GM06990 (cell line): Measurements from ENCODE around the gene CORO2A.

ENCODE experiments used
- DNase-seq: peaks from one replicate; pipeline ENCODE4 v3.0.0-alpha.2; 2011; ENCODE audit not compliant: insufficient read length; ENCODE audit errors: extremely low read depth
- H3K27me3 ChIP-seq: replicated peaks from 2 replicates; pipeline ENCODE4 v1.6.0; 2011; ENCODE audit warnings: low read length; ENCODE audit not compliant: control insufficient read depth, insufficient read depth
- H3K36me3 ChIP-seq: 2 replicates; pipeline ENCODE4 v1.5.1; 2011; ENCODE audit warnings: low read length; ENCODE audit not compliant: control insufficient read depth, insufficient read depth
- H3K4me3 ChIP-seq: replicated peaks from 2 replicates; pipeline ENCODE4 v1.5.1; 2011; ENCODE audit warnings: low read depth, mild to moderate bottlenecking, control low read depth, low read length
- TF ChIP-seq, protein P1 (sequence below): IDR thresholded peaks from 2 replicates; pipeline ENCODE4 v1.5.1; 2011; ENCODE audit warnings: low read length, control low read depth, mild to moderate bottlenecking, inconsistent platforms; ENCODE audit not compliant: insufficient read depth, poor library complexity, severe bottlenecking

The CORO2A gene

DNA sequence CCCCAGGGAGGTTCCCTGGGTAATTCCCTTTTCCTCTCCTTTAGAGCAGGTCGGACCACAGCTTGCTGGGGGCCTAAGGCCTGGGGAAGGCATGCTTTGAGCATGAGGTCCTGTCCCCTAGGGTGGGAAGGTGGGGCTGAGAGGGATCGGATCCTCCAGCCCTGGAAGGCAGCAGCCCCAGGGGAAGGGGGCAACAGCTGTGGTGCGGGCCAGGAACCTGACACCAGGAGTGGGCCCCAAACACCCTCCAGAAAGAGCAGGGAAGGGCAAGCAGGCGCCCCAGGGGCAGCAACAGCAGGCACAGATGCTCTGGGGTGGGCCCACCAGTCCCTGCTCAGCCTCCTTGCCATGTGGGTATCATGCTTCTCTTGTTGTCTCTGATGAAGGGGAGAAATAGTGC, 3.2 kb upstream of the CORO2A start:
- DNase-seq, result no peak
- H3K4me3 ChIP-seq, result no peak overlapping the region
- no peaks in the 10 kb centered on the region for H3K36me3 ChIP-seq
- TF ChIP-seq, protein P1, sequence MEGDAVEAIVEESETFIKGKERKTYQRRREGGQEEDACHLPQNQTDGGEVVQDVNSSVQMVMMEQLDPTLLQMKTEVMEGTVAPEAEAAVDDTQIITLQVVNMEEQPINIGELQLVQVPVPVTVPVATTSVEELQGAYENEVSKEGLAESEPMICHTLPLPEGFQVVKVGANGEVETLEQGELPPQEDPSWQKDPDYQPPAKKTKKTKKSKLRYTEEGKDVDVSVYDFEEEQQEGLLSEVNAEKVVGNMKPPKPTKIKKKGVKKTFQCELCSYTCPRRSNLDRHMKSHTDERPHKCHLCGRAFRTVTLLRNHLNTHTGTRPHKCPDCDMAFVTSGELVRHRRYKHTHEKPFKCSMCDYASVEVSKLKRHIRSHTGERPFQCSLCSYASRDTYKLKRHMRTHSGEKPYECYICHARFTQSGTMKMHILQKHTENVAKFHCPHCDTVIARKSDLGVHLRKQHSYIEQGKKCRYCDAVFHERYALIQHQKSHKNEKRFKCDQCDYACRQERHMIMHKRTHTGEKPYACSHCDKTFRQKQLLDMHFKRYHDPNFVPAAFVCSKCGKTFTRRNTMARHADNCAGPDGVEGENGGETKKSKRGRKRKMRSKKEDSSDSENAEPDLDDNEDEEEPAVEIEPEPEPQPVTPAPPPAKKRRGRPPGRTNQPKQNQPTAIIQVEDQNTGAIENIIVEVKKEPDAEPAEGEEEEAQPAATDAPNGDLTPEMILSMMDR, result no peak
- no peaks in the 10 kb centered on the region for H3K27me3 ChIP-seq

DNA sequence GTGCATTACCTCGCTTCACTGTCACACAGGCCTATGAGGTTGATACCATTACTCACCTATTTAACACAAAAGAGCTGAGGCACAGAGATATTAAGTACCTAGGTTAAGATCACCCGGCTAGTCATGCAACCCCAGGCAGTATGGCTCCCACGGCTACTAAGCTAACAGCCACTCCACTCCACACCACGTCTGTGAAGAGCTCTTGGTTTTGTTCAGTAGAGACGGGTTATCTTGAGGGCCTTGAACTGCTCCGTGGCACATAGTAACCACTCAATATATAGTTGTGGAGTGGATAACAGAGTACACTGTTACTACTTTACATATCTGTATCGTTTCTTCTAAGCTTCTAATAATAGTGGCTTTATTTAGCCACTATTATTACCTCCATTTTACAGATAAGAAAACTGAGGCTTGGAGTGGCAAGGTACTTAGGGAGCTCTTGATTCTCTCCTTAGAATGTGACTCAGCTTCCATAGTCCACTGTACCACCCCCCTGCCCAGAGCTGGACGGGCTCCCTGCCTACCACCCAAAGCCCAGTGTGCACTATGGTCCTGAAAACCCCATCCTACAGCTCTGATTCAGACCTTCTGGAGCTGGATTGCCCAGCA, 1.0 kb upstream of the CORO2A start:
- no peak for DNase-seq
- Histone ChIP-seq H3K36me3 (no peaks in the 10 kb centered on the region), H3K27me3 (no peaks in the 10 kb centered on the region), H3K4me3 (peak overlapping the region; percentile 74)
- TF ChIP-seq, protein P1, result no peak

DNA sequence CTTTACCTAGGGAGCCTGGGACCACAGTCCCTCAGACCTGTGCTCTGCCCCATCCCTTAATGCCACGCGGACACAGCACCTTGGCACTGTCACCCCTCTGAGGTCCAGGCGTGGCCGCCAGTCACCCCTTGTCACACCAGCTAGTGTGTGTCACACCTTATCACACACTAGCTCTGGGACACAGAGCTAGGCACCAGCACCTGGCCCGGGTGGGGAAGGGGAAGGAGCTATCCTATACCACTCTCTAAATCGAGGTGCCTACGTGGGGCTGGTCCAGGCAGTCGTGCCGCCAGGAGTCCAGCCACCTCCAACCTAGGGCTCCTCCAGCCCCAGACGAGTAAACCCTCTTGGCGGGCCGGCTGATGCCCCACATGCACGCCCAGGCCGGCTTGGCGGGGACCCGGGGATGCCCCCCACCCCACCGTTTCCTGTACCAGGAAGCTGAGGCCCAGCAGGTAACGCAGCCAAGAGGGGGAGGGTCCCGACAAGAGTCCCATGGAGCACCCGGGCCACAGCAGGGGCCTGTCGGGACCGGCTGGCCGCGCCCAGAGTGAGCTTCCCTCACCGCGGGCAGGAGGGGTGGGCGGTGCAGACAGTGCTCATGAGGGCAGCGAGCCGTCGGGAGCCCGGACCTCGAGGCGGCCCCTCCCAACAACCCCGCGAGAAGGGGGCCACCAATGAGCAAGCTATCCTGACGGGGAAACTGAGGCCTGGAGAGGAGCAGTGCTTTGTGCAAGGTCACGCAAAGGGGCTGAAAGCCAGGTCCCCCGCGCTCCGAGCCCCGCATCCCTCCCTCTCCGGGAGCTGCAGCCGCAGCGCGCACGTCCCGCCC, 550 bp downstream of the CORO2A start:
- DNase-seq, result no peak

DNA sequence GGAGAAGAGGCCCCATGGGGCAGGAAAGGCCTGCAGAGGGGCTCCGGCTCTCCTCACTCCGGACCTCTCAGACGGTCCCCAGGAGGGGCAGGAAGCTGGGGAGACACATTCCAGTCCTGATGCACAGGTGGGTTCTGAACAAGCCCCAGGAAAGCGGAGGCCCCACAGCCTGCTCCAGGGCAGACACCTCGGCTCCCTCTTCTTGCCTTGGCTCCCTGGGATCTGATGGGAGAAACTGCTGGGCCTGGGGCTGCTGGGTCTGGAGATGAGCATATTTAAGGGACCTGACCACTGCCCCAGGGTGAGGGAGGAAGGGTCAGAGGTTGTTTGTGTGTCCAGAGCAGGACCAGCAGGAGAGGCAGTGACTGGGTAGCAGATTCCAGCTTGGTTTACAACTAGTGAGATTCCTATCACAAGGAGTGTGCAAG, 1.2 kb downstream of the CORO2A start:
- DNase-seq, result no peak
- Histone ChIP-seq H3K36me3 (no peaks in the 10 kb centered on the region), H3K4me3 (no peak overlapping the region), H3K27me3 (no peaks in the 10 kb centered on the region)
- TF ChIP-seq, protein P1, result no peak

More for the DNA sequence above, 550 bp downstream of the CORO2A start:
- peak overlapping the region; percentile 59 for H3K4me3 ChIP-seq
- H3K36me3 ChIP-seq, result no peaks in the 10 kb centered on the region
- TF ChIP-seq, protein P1, result no peak
- H3K27me3 ChIP-seq, result no peaks in the 10 kb centered on the region

DNA sequence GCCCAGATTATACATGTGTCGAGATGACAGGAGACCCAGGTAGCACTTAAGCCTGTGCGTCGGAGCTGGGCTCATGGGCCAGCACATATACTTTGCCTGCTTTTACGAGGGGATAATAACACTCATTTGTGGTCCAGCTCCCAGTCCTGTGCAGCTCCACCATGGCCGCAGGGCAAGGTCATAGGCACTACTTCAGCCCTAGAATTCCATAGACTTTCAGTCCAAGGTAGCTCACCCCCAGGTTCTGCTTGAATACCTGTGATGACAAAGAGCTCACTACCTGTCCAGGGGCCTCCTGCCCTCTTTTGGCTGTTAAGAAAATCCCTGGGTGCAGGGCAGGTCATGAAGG, 1.7 kb downstream of the CORO2A start:
- DNase-seq, result no peak
- Histone ChIP-seq H3K27me3 (no peaks in the 10 kb centered on the region), H3K36me3 (no peaks in the 10 kb centered on the region), H3K4me3 (no peak overlapping the region)
- TF ChIP-seq, protein P1, result no peak

DNA sequence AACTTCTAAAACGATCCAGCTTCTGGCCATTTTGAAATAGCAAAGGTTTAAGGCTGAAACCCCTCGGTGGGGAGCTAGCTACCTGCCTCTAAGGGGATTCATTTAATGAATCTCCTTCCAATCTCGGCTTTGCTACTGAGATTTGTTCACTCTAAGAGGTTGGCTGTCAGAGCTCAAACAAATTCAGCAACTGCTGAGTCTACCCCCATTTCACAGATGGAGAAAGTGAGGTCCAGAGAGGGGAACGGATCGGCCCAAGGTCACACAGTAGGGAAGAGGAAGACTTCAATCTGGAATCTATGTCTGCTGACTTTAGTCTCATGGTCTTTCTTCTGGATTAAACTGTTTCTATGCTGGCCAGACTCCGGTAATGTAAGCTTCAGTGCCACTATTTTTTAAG, 3.0 kb downstream of the CORO2A start:
- TF ChIP-seq, protein P1, result no peak
- Histone ChIP-seq H3K27me3 (no peaks in the 10 kb centered on the region), H3K4me3 (no peak overlapping the region), H3K36me3 (no peaks in the 10 kb centered on the region)
- DNase-seq, result no peak
